Left lobe of liver (tissue), 2 donors: ENCODE results near the gene MAP4K3. TPM values are rescaled to one million over a fixed set of nuclear protein-coding genes. Genes with fewer than 3 reads are reported as not detected.

Experiments used
- ATAC-seq: fragments of 200-7000 bp; cut with Tn5 transposase; one replicate; pipeline ENCODE4 v1.9.1; 2020; ENCODE audit warnings: mild to moderate bottlenecking, moderate library complexity
- DNase-seq: peaks from one replicate; pipeline ENCODE4 v3.0.0-alpha.2; 2020; ENCODE audit warnings: low spot score
- total RNA-seq: library from RNA; stranded (reverse); gene quantifications from one replicate; pipeline ENCODE4 v1.2.1, GENCODE V29; 2021
- donor health status: DM: no; HTN: no; CAD: no; lungs with moderate emphysema.
- donor health status: DM: no; HTN: yes; CAD: no.

MAP4K3 gene
- total RNA-seq, 1 donor from 2014 or later, result 12.8 TPM

DNA sequence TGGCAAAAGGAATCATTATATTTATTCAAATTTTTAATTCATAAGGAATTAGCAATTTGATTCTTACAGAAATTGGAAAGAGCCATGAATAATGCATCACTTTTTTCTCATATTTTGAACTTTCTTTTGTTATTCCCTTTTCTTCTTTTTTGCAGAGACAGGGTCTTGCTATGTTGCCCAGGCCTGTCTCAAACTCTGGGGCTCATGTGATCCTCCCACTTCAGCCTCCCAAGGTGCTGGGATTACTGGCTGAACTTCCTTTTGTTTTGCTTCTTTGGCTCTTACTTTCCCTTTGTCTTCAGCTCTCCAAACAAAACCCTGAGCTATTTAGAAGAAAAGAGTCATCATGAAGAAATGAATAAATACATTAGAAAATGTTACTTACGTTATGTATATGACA is 224.1 kb downstream of the MAP4K3 start:
- DNase-seq (no peak), ATAC-seq (no peak)

DNA sequence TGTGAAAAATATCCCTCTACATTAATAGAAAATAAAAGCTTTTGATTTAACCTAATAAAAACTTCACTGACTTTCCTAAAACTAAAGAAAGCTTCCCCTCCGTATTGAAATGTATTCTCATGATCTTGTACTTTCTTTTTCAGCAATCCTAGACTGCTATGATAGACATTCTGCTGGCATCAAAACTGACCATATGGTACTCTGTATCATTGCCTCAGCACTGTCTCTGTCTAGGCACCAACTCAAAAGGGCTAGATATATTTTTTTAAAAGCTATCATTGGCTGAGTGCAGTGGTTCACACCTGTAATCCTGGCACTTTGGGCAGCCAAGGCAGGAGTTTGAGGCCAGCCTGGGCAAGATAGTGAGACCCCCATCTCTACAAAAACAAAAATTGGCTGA is 226.2 kb downstream of the MAP4K3 start:
- DNase-seq (no peak), ATAC-seq (no peak)

- DNase-seq, result no peak
- ATAC-seq, result no peak
Observed at GRCh38 chr2:39203382-39203781, 233.7 kb downstream of the MAP4K3 start.

DNA sequence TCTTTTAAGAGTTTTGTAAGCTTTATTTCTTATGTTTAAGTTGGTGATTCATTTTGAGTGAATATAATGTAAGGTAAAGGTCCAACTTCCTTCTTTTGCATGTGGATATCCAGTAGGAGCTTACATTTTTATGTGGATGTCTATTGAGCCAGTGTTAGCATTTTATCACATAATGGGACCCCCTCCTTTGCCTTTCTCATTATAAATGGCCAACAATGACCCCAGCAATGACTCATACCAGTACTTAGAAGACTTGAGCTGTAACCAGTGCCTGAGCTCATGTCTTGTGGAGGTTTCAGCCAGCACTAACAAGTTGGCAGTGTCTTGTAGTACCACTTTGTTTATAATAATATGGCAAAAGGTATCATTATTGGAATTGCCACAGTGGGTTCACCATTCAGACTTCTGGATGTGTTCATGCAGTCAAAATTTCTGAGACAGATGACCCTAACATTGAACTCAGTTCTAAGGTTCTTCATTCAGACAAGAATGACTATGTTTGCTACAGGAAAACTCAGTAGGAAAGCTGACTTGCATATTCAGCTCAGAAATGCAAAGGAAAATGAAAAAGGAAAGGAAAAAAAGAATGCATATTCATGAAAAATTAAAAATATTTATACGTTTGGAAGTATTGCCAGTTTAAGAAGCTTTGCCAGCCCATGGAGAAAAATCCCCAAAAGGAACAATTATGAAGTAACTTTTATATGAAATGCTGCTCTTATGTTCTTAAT is 234.3 kb downstream of the MAP4K3 start:
- no peak for ATAC-seq
- DNase-seq, result no peak

Other genes starting within 250 kb of the MAP4K3 start
- gene CDKL4, start 193.3 kb downstream of the MAP4K3 start, total RNA-seq, result not detected
- gene TMEM178A, start 228.6 kb upstream of the MAP4K3 start, total RNA-seq, result 0.81 TPM